HepG2 (cell line): Measurements from ENCODE around the gene JOSD1. TPM values are rescaled to one million over a fixed set of nuclear protein-coding genes. Genes with fewer than 3 reads are reported as not detected.

Experiments
- ATAC-seq: fragments of 200-7000 bp; cut with Tn5 transposase; 3 replicates; pipeline ENCODE4 v1.9.1; 2020; ENCODE audit warnings: mild to moderate bottlenecking, moderate library complexity
- BruUV-seq: library from RNA; stranded (reverse); fragments of 400-500 nt; replicated peaks from 2 replicates; lab custom pipeline; 2021; lab: Mats Ljungman, UMichigan
- CTCF ChIA-PET: fragments of 300-600 bp; formaldehyde crosslinking; extraction: SDS; loops from one replicate; lab custom pipeline; 2021; ENCODE audit warnings: low total read pairs, inconsistent platforms, low intra/inter-chr PET ratio; lab: Yijun Ruan, JAX
- POLR2A ChIA-PET: fragments of 350-600 bp; sonication (Branson Sonifier 250); formaldehyde crosslinking; loops from one replicate; lab custom pipeline; 2020; ENCODE audit warnings: antibody characterized with exemption, inconsistent platforms; lab: Yijun Ruan, JAX
- DNase-seq: peaks from one replicate; pipeline ENCODE4 v3.0.0-alpha.2; 2015; ENCODE audit warnings: low spot score
- FAIRE-seq: peaks from 3 replicates; lab custom pipeline; 2011; peaks lifted over from hg19 to GRCh38; lab: Jason Lieb, UNC
- H2AFZ ChIP-seq: one replicate; pipeline ENCODE4 v1.6.1; 2011; ENCODE audit warnings: low read length, inconsistent platforms
- H3K27ac ChIP-seq: fragments of 300-600 bp; 3 replicates; pipeline ENCODE4 v1.8.0; 2011; ENCODE audit warnings: mixed run types, mild to moderate bottlenecking, mixed read lengths, low read length, inconsistent platforms; ENCODE audit not compliant: insufficient read depth; ENCODE audit errors: extremely low read length
- H3K27me3 ChIP-seq, 2 experiments: fragments of 200-600 bp in 1 of 2; 2 replicates in 1 of 2; 3 replicates in 1 of 2; pipeline versions ENCODE4 v1.6.0 to v1.8.0; 2011; ENCODE audit warnings: low read length in 2 of 2, mild to moderate bottlenecking in 2 of 2, moderate library complexity in 2 of 2, inconsistent platforms in 1 of 2; ENCODE audit not compliant: insufficient read depth in 2 of 2, control insufficient read depth in 1 of 2
- H3K36me3 ChIP-seq, 2 experiments: fragments of 200-600 bp in 1 of 2; replicated peaks in 1 of 2; 2 replicates in 1 of 2; 3 replicates in 1 of 2; pipeline versions ENCODE4 v1.5.1 to v1.8.0; 2011; ENCODE audit warnings: low read length in 2 of 2, inconsistent platforms in 1 of 2; ENCODE audit not compliant: insufficient read depth in 2 of 2, control insufficient read depth in 1 of 2
- H3K4me1 ChIP-seq: 2 replicates; pipeline ENCODE4 v1.5.1; 2012; ENCODE audit warnings: low read length, inconsistent platforms; ENCODE audit not compliant: insufficient read depth
- H3K4me2 ChIP-seq: 2 replicates; pipeline ENCODE4 v1.6.0; 2011; ENCODE audit warnings: low read depth, low read length, inconsistent platforms
- H3K4me3 ChIP-seq, 3 experiments: fragments of 200-600 bp in 1 of 3; sonication (generic), shearing (Covaris generic) in 1 of 3; replicated peaks in 1 of 3; 2 replicates each; pipeline ENCODE4 v1.5.1; 2011 to 2016; ENCODE audit warnings: low read length in 3 of 3, inconsistent platforms in 2 of 3, low read depth in 2 of 3, mild to moderate bottlenecking in 2 of 3, control low read depth in 1 of 3, mixed read lengths in 1 of 3; ENCODE audit not compliant: insufficient read depth in 1 of 3
- H3K79me2 ChIP-seq: one replicate; pipeline ENCODE4 v1.6.1; 2011; ENCODE audit warnings: low read length, inconsistent platforms; ENCODE audit not compliant: insufficient read depth
- H3K9ac ChIP-seq: 2 replicates; pipeline ENCODE4 v1.6.0; 2011; ENCODE audit warnings: mild to moderate bottlenecking, low read depth, low read length, inconsistent platforms; ENCODE audit not compliant: insufficient read depth
- H3K9me3 ChIP-seq: 2 replicates; pipeline ENCODE4 v1.5.1; 2012; ENCODE audit warnings: mild to moderate bottlenecking, low read length
- H4K20me1 ChIP-seq: 2 replicates; pipeline ENCODE4 v1.6.0; 2011; ENCODE audit warnings: inconsistent platforms, mild to moderate bottlenecking, low read length, moderate library complexity; ENCODE audit not compliant: insufficient read depth
- AKAP8 ChIP-seq: sonication (generic); formaldehyde crosslinking; IDR thresholded peaks from 2 replicates; pipeline ENCODE4 v1.5.1; 2020; ENCODE audit warnings: mild to moderate bottlenecking, missing genetic modification reagents
- MED1 ChIP-seq: sonication (generic); formaldehyde crosslinking; IDR thresholded peaks from 2 replicates; pipeline ENCODE4 v1.4.0; 2020; ENCODE audit warnings: missing genetic modification reagents
- NFAT5 ChIP-seq: sonication (generic); formaldehyde crosslinking; IDR thresholded peaks from 2 replicates; pipeline ENCODE4 v1.4.0; 2020; ENCODE audit warnings: missing genetic modification reagents
- NFATC3 ChIP-seq: sonication (generic); formaldehyde crosslinking; IDR thresholded peaks from 2 replicates; pipeline ENCODE4 v1.5.1; 2020; ENCODE audit warnings: mild to moderate bottlenecking, missing genetic modification reagents
- ZBTB37 ChIP-seq: sonication (generic); formaldehyde crosslinking; IDR thresholded peaks from 2 replicates; pipeline ENCODE4 v1.4.0; 2020; ENCODE audit warnings: mild to moderate bottlenecking, missing genetic modification reagents
- ZFY ChIP-seq: sonication (generic); formaldehyde crosslinking; IDR thresholded peaks from 2 replicates; pipeline ENCODE4 v1.4.0; 2020; ENCODE audit warnings: missing genetic modification reagents
- ZNF407 ChIP-seq: sonication (generic); formaldehyde crosslinking; IDR thresholded peaks from one replicate; pipeline ENCODE4 v1.5.1; 2020; ENCODE audit warnings: mild to moderate bottlenecking, missing genetic modification reagents; ENCODE audit errors: not compliant biosample characterization
- WGBS: methylation state at CpG from one replicate; pipeline ENCODE4 v1.1.6; 2017; ENCODE audit warnings: low lambda C conversion rate; 5-methylcytosine and 5-hydroxymethylcytosine counted together
- in situ Hi-C: cut with HindIII; loops from 2 replicates; pipeline ENCODE4 v1.10.0; 2017; ENCODE audit warnings: low pct_unique_long_range_greater_than_20kb; ENCODE audit not compliant: extremely low pct_ligation_motif_present
- intact Hi-C: fragments of 100-400 bp; cut with micrococcal nuclease; formaldehyde crosslinking; loops from one replicate; pipeline ENCODE4 v1.10.0; 2022; ENCODE audit not compliant: unreplicated experiment
- polyA plus RNA-seq, 8 experiments: library from polyadenylated mRNA; depleted of rRNA in 3 of 8; stranded (reverse) in 7 of 8; unstranded in 1 of 8; fragments of >200 nt; fragmentation: Illumina TruSeq in 4 of 8; extraction: Trizol in 4 of 8; gene quantifications; 2 replicates each; pipeline versions ENCODE4 v1.2.1 to v1.2.3, GENCODE V29; 2011 to 2016; ENCODE audit warnings: low read depth in 4 of 8, missing spikeins in 1 of 8, mixed read lengths in 1 of 8; ENCODE audit not compliant: insufficient read depth in 1 of 8
- total RNA-seq, 5 experiments: library from RNA; depleted of rRNA; stranded (reverse); fragments of >200 nt; fragmentation: Illumina TruSeq; extraction: Trizol; gene quantifications; 2 replicates each; pipeline ENCODE4 v1.2.3, GENCODE V29; 2016; ENCODE audit warnings: low read depth in 1 of 5

Gene JOSD1
- total and polyA plus RNA-seq, 2 of the 13 experiments (the other 11 are each of a cell fraction or from before 2014, with no cell fraction given): 31.7 to 38.4 TPM

- TF ChIP-seq NFAT5 (CRISPR knock-in tag) (peak; percentile 69; the same call in 1 of the 2 replicates), ZBTB37 (no peak)
These were observed 414 bp downstream of the JOSD1 start (continued) for GRCh38 chr22:38700270-38700788.

- Histone ChIP-seq H3K79me2 (peaks cover 42% of the 10 kb centered on the region), H3K4me2 (peak overlapping the region; percentile 76), H3K9ac (peak overlapping the region; percentile 95), H3K36me3 (no peaks in the 10 kb centered on the region), H3K4me3 (peak overlapping the region; percentile 77 to 98 (median 91)), H3K27me3 (no peaks in the 10 kb centered on the region; a peak in 1 of 5 replicates), H3K9me3 (no peaks in the 10 kb centered on the region), H3K27ac (peak overlapping the region; percentile 84), H3K4me1 (peaks cover 72% of the 10 kb centered on the region), H4K20me1 (peaks cover 5% of the 10 kb centered on the region; the same call in 1 of the 2 replicates), H2AFZ (no peak overlapping the region)
- 13% methylated on average over 6 of the region's 6 CpGs for WGBS
- DNase-seq (peak; percentile 21), ATAC-seq (no peak), FAIRE-seq (no peak)
- in situ Hi-C loops: no loop called here
- ChIA-PET POLR2A (interaction anchor here (1.5 to 9.9 kb wide), 2 partner anchors 8 to 17 kb away, joined by 5 to 102 read pairs; partner anchors contain the start of gene TOMM22), CTCF (no interaction called here)
- intact Hi-C loops: no loop called here
- TSS peak; percentile 86 for BruUV-seq
- TF ChIP-seq ZNF407 (no peak), NFATC3 (CRISPR knock-in tag) (no peak), ZFY (no peak), AKAP8 (CRISPR knock-in tag) (no peak), MED1 (CRISPR knock-in tag) (no peak)
These were observed 959 bp downstream of the JOSD1 start for GRCh38 chr22:38699784-38700183.
